GM12878 (cell line): Measurements from ENCODE around the gene CACHD1. TPM values are rescaled to one million over a fixed set of nuclear protein-coding genes. Genes with fewer than 3 reads are reported as not detected.

ENCODE experiments used
- ATAC-seq: fragments of 200-7000 bp; cut with Tn5 transposase; 3 replicates; pipeline ENCODE4 v1.9.1; 2020; ENCODE audit warnings: mild to moderate bottlenecking, moderate library complexity
- BruUV-seq: library from RNA; stranded (reverse); fragments of 400-500 nt; replicated peaks from 2 replicates; lab custom pipeline; 2021; lab: Mats Ljungman, UMichigan
- CTCF ChIA-PET: fragments of 300-600 bp; sonication (Branson Sonifier 250); formaldehyde crosslinking; extraction: SDS; loops from one replicate; lab custom pipeline; 2021; ENCODE audit warnings: inconsistent platforms; lab: Yijun Ruan, JAX
- POLR2A ChIA-PET: fragments of 350-600 bp; formaldehyde crosslinking; extraction: SDS; loops from one replicate; lab custom pipeline; 2021; ENCODE audit warnings: inconsistent platforms; lab: Charles Lee
- RAD21 ChIA-PET: fragments of 300-600 bp; sonication (Branson Sonifier 250); formaldehyde crosslinking; loops from one replicate; lab custom pipeline; 2023; ENCODE audit warnings: antibody characterized with exemption; ENCODE audit not compliant: unreplicated experiment; lab: Charles Lee
- SMC1A ChIA-PET: fragments of 300-600 bp; sonication (Branson Sonifier 250); formaldehyde crosslinking; loops from one replicate; lab custom pipeline; 2023; ENCODE audit not compliant: unreplicated experiment, uncharacterized antibody; lab: Charles Lee
- DNase-seq: peaks from one replicate; pipeline ENCODE4 v3.0.0-alpha.2; 2011; ENCODE audit warnings: low read depth, low spot score
- FAIRE-seq: peaks from 3 replicates; lab custom pipeline; 2011; peaks lifted over from hg19 to GRCh38; lab: Jason Lieb, UNC
- H2AFZ ChIP-seq: 2 replicates; pipeline ENCODE4 v1.6.0; 2011; ENCODE audit warnings: low read depth, low read length, control low read depth; ENCODE audit not compliant: control insufficient read depth
- H3K27ac ChIP-seq: 2 replicates; pipeline ENCODE4 v1.5.1; 2011; ENCODE audit warnings: control low read depth; ENCODE audit not compliant: control insufficient read depth, insufficient read depth
- H3K27me3 ChIP-seq, 2 experiments: replicated peaks in 1 of 2; 2 replicates each; pipeline versions ENCODE4 v1.6.0 to v1.6.1; 2011; ENCODE audit warnings: low read length in 1 of 2; ENCODE audit not compliant: control insufficient read depth in 2 of 2, insufficient read depth in 2 of 2
- H3K36me3 ChIP-seq, 2 experiments: 2 replicates each; pipeline ENCODE4 v1.5.1; 2011; ENCODE audit warnings: low read length in 1 of 2; ENCODE audit not compliant: control insufficient read depth in 2 of 2, insufficient read depth in 2 of 2
- H3K4me1 ChIP-seq: 2 replicates; pipeline ENCODE4 v1.6.1; 2011; ENCODE audit warnings: mild to moderate bottlenecking, low read length, moderate library complexity, mixed read lengths; ENCODE audit not compliant: control insufficient read depth, insufficient read depth
- H3K4me2 ChIP-seq: 2 replicates; pipeline ENCODE4 v1.6.0; 2011; ENCODE audit warnings: control low read depth; ENCODE audit not compliant: control insufficient read depth, insufficient read depth
- H3K4me3 ChIP-seq: fragments of 200-600 bp; sonication (generic); 2 replicates; pipeline ENCODE4 v1.5.1; 2016
- H3K79me2 ChIP-seq: 2 replicates; pipeline ENCODE4 v1.6.0; 2011; ENCODE audit warnings: low read length; ENCODE audit not compliant: control insufficient read depth, insufficient read depth
- H3K9ac ChIP-seq: 2 replicates; pipeline ENCODE4 v1.8.0; 2011; ENCODE audit warnings: low read length, control low read depth, mixed read lengths; ENCODE audit not compliant: control insufficient read depth, insufficient read depth
- H3K9me3 ChIP-seq: replicated peaks from 3 replicates; pipeline ENCODE4 v1.5.1; 2011; ENCODE audit warnings: mild to moderate bottlenecking, low read length; ENCODE audit not compliant: control insufficient read depth, insufficient read depth
- H4K20me1 ChIP-seq: 2 replicates; pipeline ENCODE4 v1.6.0; 2011; ENCODE audit not compliant: control insufficient read depth, insufficient read depth
- BRCA1 ChIP-seq: IDR thresholded peaks from 2 replicates; pipeline ENCODE4 v1.6.1; 2011; ENCODE audit warnings: low read depth, low read length, improper control_type of control experiment
- CREB1 ChIP-seq: IDR thresholded peaks from 2 replicates; pipeline ENCODE4 v1.6.1; 2012; ENCODE audit warnings: low read depth, mild to moderate bottlenecking, inconsistent platforms
- FOS ChIP-seq: IDR thresholded peaks from 3 replicates; pipeline ENCODE4 v1.6.1; 2011; ENCODE audit warnings: borderline replicate concordance; ENCODE audit not compliant: insufficient read length; ENCODE audit errors: extremely low read depth
- NFIC ChIP-seq: IDR thresholded peaks from 2 replicates; pipeline ENCODE4 v1.6.1; 2012; ENCODE audit warnings: low read depth, mild to moderate bottlenecking, inconsistent platforms, low read length, moderate library complexity
- NFYA ChIP-seq: IDR thresholded peaks from 2 replicates; pipeline ENCODE4 v1.6.1; 2011; ENCODE audit warnings: low read depth, mild to moderate bottlenecking, low read length, improper control_type of control experiment, borderline replicate concordance
- PML ChIP-seq: IDR thresholded peaks from 2 replicates; pipeline ENCODE4 v1.6.1; 2012; ENCODE audit warnings: low read length, inconsistent platforms
- POLR2A ChIP-seq: IDR thresholded peaks from 2 replicates; pipeline ENCODE4 v1.6.1; 2011; ENCODE audit warnings: low read depth, mild to moderate bottlenecking, low read length
- SMC3 ChIP-seq: IDR thresholded peaks from 2 replicates; pipeline ENCODE4 v1.6.1; 2011; ENCODE audit warnings: low read length, improper control_type of control experiment, borderline replicate concordance
- TARDBP ChIP-seq: IDR thresholded peaks from 2 replicates; pipeline ENCODE4 v1.6.1; 2016; ENCODE audit warnings: borderline replicate concordance
- WRNIP1 ChIP-seq: IDR thresholded peaks from 2 replicates; pipeline ENCODE4 v1.6.1; 2011; ENCODE audit warnings: low read depth, low read length, improper control_type of control experiment, borderline replicate concordance
- YY1 ChIP-seq: IDR thresholded peaks from 2 replicates; pipeline ENCODE4 v1.6.1; 2011; ENCODE audit warnings: low read depth, mild to moderate bottlenecking, low read length
- ZNF207 ChIP-seq: fragments of 450-650 bp; IDR thresholded peaks from 2 replicates; pipeline ENCODE4 v1.6.1; 2014; ENCODE audit warnings: antibody characterized with exemption, mild to moderate bottlenecking, borderline replicate concordance
- WGBS: methylation state at CpG from one replicate; pipeline ENCODE4 v1.1.6; 2016; ENCODE audit warnings: low lambda C conversion rate; ENCODE audit not compliant: insufficient replicate concordance, insufficient coverage; ENCODE audit errors: missing lambda C conversion rate; 5-methylcytosine and 5-hydroxymethylcytosine counted together
- in situ Hi-C: fragments of 300-500 bp; cut with MboI; formaldehyde crosslinking; loops from 9 replicates; pipeline ENCODE4 v1.14.3; 2018; ENCODE audit warnings: mixed read lengths
- intact Hi-C: fragments of 100-400 bp; cut with micrococcal nuclease; formaldehyde crosslinking; loops from one replicate; pipeline ENCODE4 v1.14.2; 2022; ENCODE audit not compliant: unreplicated experiment
- polyA plus RNA-seq, 11 experiments: library from polyadenylated mRNA; depleted of rRNA in 4 of 11; unstranded in 6 of 11; stranded (reverse) in 5 of 11; fragments of >200 nt; fragmentation: Nextera tagmentation in 4 of 11; fragmentation: Illumina TruSeq in 1 of 11; extraction: Ambion mirVana in 4 of 11; extraction: Trizol in 1 of 11; gene quantifications; 1 replicate in 1 of 11; 2 replicates in 10 of 11; pipeline versions ENCODE4 v1.2.1 to v1.2.3, GENCODE V29; 2011 to 2016; ENCODE audit warnings: inconsistent platforms in 2 of 11, missing spikeins in 2 of 11, low read depth in 1 of 11
- total RNA-seq, 4 experiments: library from RNA; depleted of rRNA in 3 of 4; stranded (reverse); fragments of >200 nt in 3 of 4; fragmentation: Illumina TruSeq in 1 of 4; extraction: Trizol in 1 of 4; gene quantifications; 2 replicates each; pipeline versions ENCODE4 v1.2.1 to v1.2.3, GENCODE V29; 2013 to 2021
- TF ChIP-seq, protein P1 (sequence below): fragments of 450-650 bp; conservative IDR thresholded peaks from 2 replicates; pipeline ENCODE4 v1.6.1; 2017; ENCODE audit warnings: mild to moderate bottlenecking, moderate library complexity

CACHD1 gene
- total and polyA plus RNA-seq, 10 of the 15 experiments (the other 5 are each of a cell fraction or from before 2014, with no cell fraction given) = 0.03 TPM; not detected in 9

DNA sequence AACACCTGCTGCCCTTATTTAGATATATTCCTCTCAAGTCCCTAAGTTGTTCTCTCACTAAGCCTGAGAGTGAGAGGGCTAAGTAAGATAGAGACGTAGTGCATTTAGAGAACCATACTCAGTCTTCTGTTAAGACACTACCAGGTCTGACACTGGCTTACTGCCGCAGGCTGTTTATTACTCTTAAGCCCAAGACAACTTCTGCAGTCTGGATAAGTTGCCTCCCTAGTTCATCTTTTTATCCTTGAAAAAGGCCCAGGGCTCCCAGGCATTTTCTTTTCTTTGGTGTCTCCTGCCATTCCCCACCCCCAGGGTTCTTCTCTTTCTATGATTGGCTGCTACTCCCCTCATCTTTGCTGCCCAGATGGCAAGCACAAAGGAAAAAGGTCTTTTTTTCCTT lies 38.7 kb downstream of the CACHD1 start:
- H3K9ac ChIP-seq = no peak overlapping the region
- no peak overlapping the region for H3K4me2 ChIP-seq
- H3K4me3 ChIP-seq = no peak overlapping the region
- WGBS = 65% methylated on average over 2 of the region's 2 CpGs
- ChIA-PET RAD21 (no interaction called here), POLR2A (no interaction called here), SMC1A (interaction anchor here (1.2 kb wide), 1 partner anchor 9 kb away, joined by 4 read pairs; no protein-coding TSS in a partner anchor), CTCF (no interaction called here)
- H3K9me3 ChIP-seq = no peaks in the 10 kb centered on the region
- no TSS peak for BruUV-seq
- H3K27me3 ChIP-seq = peaks cover 0 to 5% of the 10 kb centered on the region in 2 experiments
- no peak overlapping the region for H3K27ac ChIP-seq
- H3K4me1 ChIP-seq = no peaks in the 10 kb centered on the region
- no peaks in the 10 kb centered on the region for H3K79me2 ChIP-seq
- intact Hi-C loops (no loop called here), in situ Hi-C loops (no loop called here)
- no peaks in the 10 kb centered on the region for H4K20me1 ChIP-seq
- H3K36me3 ChIP-seq = no peaks in the 10 kb centered on the region
- no peak for ATAC-seq
- H2AFZ ChIP-seq = no peak overlapping the region
- FAIRE-seq = no peak
- TF ChIP-seq WRNIP1 = no peak
- TF ChIP-seq YY1 = no peak
- TF ChIP-seq TARDBP = no peak
- no peak for TF ChIP-seq ZNF207
- TF ChIP-seq CREB1 = no peak
- no peak for TF ChIP-seq NFIC
- TF ChIP-seq PML = no peak
- TF ChIP-seq SMC3 = no peak
- TF ChIP-seq POLR2A = no peak
- no peak for TF ChIP-seq FOS
- no peak for TF ChIP-seq BRCA1
- no peak for TF ChIP-seq NFYA
- TF ChIP-seq, protein P1, sequence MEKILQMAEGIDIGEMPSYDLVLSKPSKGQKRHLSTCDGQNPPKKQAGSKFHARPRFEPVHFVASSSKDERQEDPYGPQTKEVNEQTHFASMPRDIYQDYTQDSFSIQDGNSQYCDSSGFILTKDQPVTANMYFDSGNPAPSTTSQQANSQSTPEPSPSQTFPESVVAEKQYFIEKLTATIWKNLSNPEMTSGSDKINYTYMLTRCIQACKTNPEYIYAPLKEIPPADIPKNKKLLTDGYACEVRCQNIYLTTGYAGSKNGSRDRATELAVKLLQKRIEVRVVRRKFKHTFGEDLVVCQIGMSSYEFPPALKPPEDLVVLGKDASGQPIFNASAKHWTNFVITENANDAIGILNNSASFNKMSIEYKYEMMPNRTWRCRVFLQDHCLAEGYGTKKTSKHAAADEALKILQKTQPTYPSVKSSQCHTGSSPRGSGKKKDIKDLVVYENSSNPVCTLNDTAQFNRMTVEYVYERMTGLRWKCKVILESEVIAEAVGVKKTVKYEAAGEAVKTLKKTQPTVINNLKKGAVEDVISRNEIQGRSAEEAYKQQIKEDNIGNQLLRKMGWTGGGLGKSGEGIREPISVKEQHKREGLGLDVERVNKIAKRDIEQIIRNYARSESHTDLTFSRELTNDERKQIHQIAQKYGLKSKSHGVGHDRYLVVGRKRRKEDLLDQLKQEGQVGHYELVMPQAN = no peak
- no peak for DNase-seq
